H9 (cell line): ENCODE data around the gene GAREM2. TPM values are rescaled to one million over a fixed set of nuclear protein-coding genes. Genes with fewer than 3 reads are reported as not detected.

Source experiments
- DNase-seq: peaks from one replicate; pipeline ENCODE4 v3.0.0-alpha.2; 2017
- H2AFZ ChIP-seq: one replicate; pipeline ENCODE4 v1.6.1; 2013; ENCODE audit warnings: mild to moderate bottlenecking, low read length, control low read depth, moderate library complexity
- H2AK5ac ChIP-seq: 2 replicates; pipeline ENCODE4 v1.6.1; 2013; ENCODE audit warnings: low read length, control low read depth, mixed read lengths; ENCODE audit not compliant: insufficient read length
- H2BK120ac ChIP-seq: one replicate; pipeline ENCODE4 v1.6.1; 2013; ENCODE audit warnings: low read depth, mild to moderate bottlenecking, low read length, control low read depth, inconsistent platforms; ENCODE audit not compliant: poor library complexity, severe bottlenecking
- H2BK12ac ChIP-seq: 2 replicates; pipeline ENCODE4 v1.6.1; 2013; ENCODE audit warnings: low read length, control low read depth, mixed read lengths, low read depth; ENCODE audit not compliant: insufficient read length
- H2BK15ac ChIP-seq: 2 replicates; pipeline ENCODE4 v1.6.1; 2013; ENCODE audit warnings: low read depth, low read length, control low read depth
- H2BK20ac ChIP-seq: one replicate; pipeline ENCODE4 v1.6.1; 2013; ENCODE audit warnings: low read depth, mild to moderate bottlenecking, low read length, control low read depth, inconsistent platforms; ENCODE audit not compliant: poor library complexity, severe bottlenecking
- H2BK5ac ChIP-seq: 2 replicates; pipeline ENCODE4 v1.6.1; 2013; ENCODE audit warnings: low read length, control low read depth, mixed read lengths; ENCODE audit not compliant: insufficient read length
- H3K14ac ChIP-seq: 2 replicates; pipeline ENCODE4 v1.6.1; 2013; ENCODE audit warnings: low read length, control low read depth; ENCODE audit not compliant: insufficient read depth
- H3K18ac ChIP-seq: 2 replicates; pipeline ENCODE4 v1.6.1; 2013; ENCODE audit warnings: low read depth, mild to moderate bottlenecking, mixed read lengths, low read length, control low read depth; ENCODE audit not compliant: insufficient read length
- H3K23ac ChIP-seq: 2 replicates; pipeline ENCODE4 v1.6.1; 2013; ENCODE audit warnings: low read length, control low read depth, mixed read lengths, low read depth; ENCODE audit not compliant: insufficient read length
- H3K23me2 ChIP-seq: 2 replicates; pipeline ENCODE4 v1.6.1; 2013; ENCODE audit warnings: low read depth, mild to moderate bottlenecking, mixed read lengths, low read length, control low read depth; ENCODE audit not compliant: insufficient read length, poor library complexity, severe bottlenecking
- H3K27ac ChIP-seq: 2 replicates; pipeline ENCODE4 v1.5.1; 2013; ENCODE audit warnings: low read length, control low read depth, mixed read lengths, low read depth; ENCODE audit not compliant: insufficient read length
- H3K27me3 ChIP-seq: 2 replicates; pipeline ENCODE4 v1.6.1; 2013; ENCODE audit warnings: low read length, control low read depth, inconsistent platforms; ENCODE audit not compliant: insufficient read depth
- H3K4ac ChIP-seq: 2 replicates; pipeline ENCODE4 v1.6.1; 2013; ENCODE audit warnings: low read depth, mild to moderate bottlenecking, control low read depth, inconsistent platforms, low read length, moderate library complexity
- H3K4me1 ChIP-seq: 2 replicates; pipeline ENCODE4 v1.6.1; 2013; ENCODE audit warnings: low read length, control low read depth, inconsistent platforms; ENCODE audit not compliant: insufficient read depth
- H3K4me2 ChIP-seq: 2 replicates; pipeline ENCODE4 v1.6.1; 2013; ENCODE audit warnings: low read length, control low read depth, mixed read lengths; ENCODE audit not compliant: insufficient read length, insufficient read depth
- H3K56ac ChIP-seq: 2 replicates; pipeline ENCODE4 v1.6.1; 2013; ENCODE audit warnings: low read depth, mild to moderate bottlenecking, mixed read lengths, low read length, control low read depth; ENCODE audit not compliant: insufficient read length
- H3K79me1 ChIP-seq: 2 replicates; pipeline ENCODE4 v1.6.1; 2013; ENCODE audit warnings: low read depth, mild to moderate bottlenecking, moderate library complexity, low read length, control low read depth, inconsistent platforms; ENCODE audit not compliant: insufficient read depth, poor library complexity, severe bottlenecking
- H3K79me2 ChIP-seq: 2 replicates; pipeline ENCODE4 v1.6.1; 2013; ENCODE audit warnings: low read length, control low read depth, inconsistent platforms; ENCODE audit not compliant: insufficient read depth
- H3K9ac ChIP-seq: 2 replicates; pipeline ENCODE4 v1.6.1; 2013; ENCODE audit warnings: low read length, control low read depth, mixed read lengths; ENCODE audit not compliant: insufficient read length; ENCODE audit errors: extremely low read depth
- H3K9me3 ChIP-seq: one replicate; pipeline ENCODE4 v1.6.1; 2013; ENCODE audit warnings: low read depth, low read length, inconsistent platforms; ENCODE audit not compliant: control insufficient read depth
- H3T11ph ChIP-seq: one replicate; pipeline ENCODE4 v1.6.1; 2013; ENCODE audit warnings: mild to moderate bottlenecking, low read length, control low read depth, inconsistent platforms
- H4K20me1 ChIP-seq: one replicate; pipeline ENCODE4 v1.6.1; 2013; ENCODE audit not compliant: control insufficient read depth, insufficient read length, insufficient read depth
- H4K5ac ChIP-seq: 2 replicates; pipeline ENCODE4 v1.6.1; 2013; ENCODE audit warnings: low read depth, mild to moderate bottlenecking, mixed read lengths, low read length, control low read depth; ENCODE audit not compliant: insufficient read length
- H4K8ac ChIP-seq: replicated peaks from 2 replicates; pipeline ENCODE4 v1.6.1; 2013; ENCODE audit warnings: low read length, control low read depth, mixed read lengths, low read depth; ENCODE audit not compliant: insufficient read length
- H4K91ac ChIP-seq: 2 replicates; pipeline ENCODE4 v1.6.1; 2013; ENCODE audit warnings: low read depth, mild to moderate bottlenecking, moderate library complexity, mixed read lengths, low read length, control low read depth; ENCODE audit not compliant: insufficient read length
- H3K27ac Mint-ChIP-seq, 3 experiments: 2 replicates in 2 of 3; 3 replicates in 1 of 3; pipeline ENCODE4 v1.8.0; 2020 to 2021; ENCODE audit warnings: mixed read lengths in 3 of 3, mild to moderate bottlenecking in 1 of 3, moderate library complexity in 1 of 3
- H3K27me3 Mint-ChIP-seq: 2 replicates; pipeline ENCODE4 v1.8.0; 2021; ENCODE audit warnings: low read depth, mild to moderate bottlenecking, moderate library complexity, mixed read lengths
- H3K36me3 Mint-ChIP-seq, 3 experiments: 2 replicates in 2 of 3; 3 replicates in 1 of 3; pipeline ENCODE4 v1.8.0; 2020 to 2021; ENCODE audit warnings: low read depth in 3 of 3, mixed read lengths in 3 of 3; ENCODE audit not compliant: insufficient read depth in 1 of 3
- H3K4me1 Mint-ChIP-seq, 2 experiments: 2 replicates each; pipeline ENCODE4 v1.8.0; 2020; ENCODE audit warnings: mixed read lengths in 2 of 2
- H3K4me3 Mint-ChIP-seq, 2 experiments: 2 replicates in 1 of 2; 3 replicates in 1 of 2; pipeline ENCODE4 v1.8.0; 2020 to 2021; ENCODE audit warnings: mild to moderate bottlenecking in 2 of 2, mixed read lengths in 2 of 2, moderate library complexity in 1 of 2
- H3K9me3 Mint-ChIP-seq, 2 experiments: 2 replicates in 1 of 2; 3 replicates in 1 of 2; pipeline ENCODE4 v1.8.0; 2020; ENCODE audit warnings: mild to moderate bottlenecking in 2 of 2, mixed read lengths in 2 of 2, moderate library complexity in 1 of 2
- WGBS: extraction: QIAGEN DNeasy Blood & Tissue Kit; methylation state at CpG from one replicate; pipeline ENCODE4 v1.1.7; 2013; ENCODE audit warnings: missing lambda C conversion rate, low lambda C conversion rate, mixed read lengths; ENCODE audit not compliant: insufficient read length; ENCODE audit errors: extremely low coverage; 5-methylcytosine and 5-hydroxymethylcytosine counted together
- total RNA-seq: library from RNA; stranded (reverse); gene quantifications from 2 replicates; pipeline ENCODE4 v1.2.1, GENCODE V29; 2021
- TF ChIP-seq, protein P1 (sequence below): fragments of 200-600 bp; sonication (generic); conservative IDR thresholded peaks from 3 replicates; pipeline ENCODE4 v1.8.0; 2021; ENCODE audit warnings: antibody characterized with exemption, mild to moderate bottlenecking

Gene GAREM2
- total RNA-seq, 1 experiment from 2014 or later: 14.4 TPM

DNA sequence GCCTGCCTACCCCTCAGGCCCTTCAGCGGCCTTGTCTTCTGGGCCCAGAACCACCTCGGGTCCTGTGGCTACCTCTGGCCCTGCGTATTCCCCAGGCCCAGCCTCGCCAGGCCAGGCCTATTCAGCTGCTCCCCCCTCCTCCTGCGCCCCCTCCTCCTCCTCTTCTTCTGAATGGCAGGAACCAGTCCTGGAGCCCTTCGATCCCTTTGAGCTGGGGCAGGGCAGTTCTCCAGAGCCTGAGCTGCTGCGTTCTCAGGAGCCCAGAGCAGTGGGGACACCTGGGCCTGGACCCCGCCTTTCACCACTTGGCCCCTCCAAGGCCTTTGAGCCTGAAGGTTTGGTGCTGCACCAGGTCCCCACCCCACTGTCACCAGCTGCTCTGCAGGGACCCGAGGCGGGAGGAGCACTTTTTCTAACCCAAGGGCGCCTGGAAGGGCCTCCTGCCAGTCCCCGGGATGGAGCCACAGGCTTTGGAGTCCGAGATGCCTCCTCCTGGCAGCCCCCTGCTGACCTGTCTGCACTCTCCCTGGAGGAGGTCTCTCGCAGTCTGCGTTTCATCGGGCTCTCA, 14.7 kb downstream of the GAREM2 start:
- TF ChIP-seq, protein P1, sequence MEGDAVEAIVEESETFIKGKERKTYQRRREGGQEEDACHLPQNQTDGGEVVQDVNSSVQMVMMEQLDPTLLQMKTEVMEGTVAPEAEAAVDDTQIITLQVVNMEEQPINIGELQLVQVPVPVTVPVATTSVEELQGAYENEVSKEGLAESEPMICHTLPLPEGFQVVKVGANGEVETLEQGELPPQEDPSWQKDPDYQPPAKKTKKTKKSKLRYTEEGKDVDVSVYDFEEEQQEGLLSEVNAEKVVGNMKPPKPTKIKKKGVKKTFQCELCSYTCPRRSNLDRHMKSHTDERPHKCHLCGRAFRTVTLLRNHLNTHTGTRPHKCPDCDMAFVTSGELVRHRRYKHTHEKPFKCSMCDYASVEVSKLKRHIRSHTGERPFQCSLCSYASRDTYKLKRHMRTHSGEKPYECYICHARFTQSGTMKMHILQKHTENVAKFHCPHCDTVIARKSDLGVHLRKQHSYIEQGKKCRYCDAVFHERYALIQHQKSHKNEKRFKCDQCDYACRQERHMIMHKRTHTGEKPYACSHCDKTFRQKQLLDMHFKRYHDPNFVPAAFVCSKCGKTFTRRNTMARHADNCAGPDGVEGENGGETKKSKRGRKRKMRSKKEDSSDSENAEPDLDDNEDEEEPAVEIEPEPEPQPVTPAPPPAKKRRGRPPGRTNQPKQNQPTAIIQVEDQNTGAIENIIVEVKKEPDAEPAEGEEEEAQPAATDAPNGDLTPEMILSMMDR: no peak
- H3K79me2 ChIP-seq: no peaks in the 10 kb centered on the region
- no peak overlapping the region for H2BK5ac ChIP-seq
- H2BK20ac ChIP-seq: no peak overlapping the region
- H3K9me3 ChIP-seq: no peaks in the 10 kb centered on the region
- H3K4ac ChIP-seq: no peak overlapping the region
- H3K23me2 ChIP-seq: no peaks in the 10 kb centered on the region
- no peak for DNase-seq
- H3K18ac ChIP-seq: no peak overlapping the region
- Mint-ChIP-seq H3K9me3 (no peaks in the 10 kb centered on the region; a peak in 1 of 5 replicates), H3K36me3 (peaks cover 17 to 51% (median 43%) of the 10 kb centered on the region in 3 experiments), H3K4me3 (peak overlapping the region in 1 of 2 experiments; percentile 19; a peak in 1 of 5 replicates), H3K27ac (peak overlapping the region in 2 of 3 experiments; percentile 57 to 80; a peak in 1 of 7 replicates), H3K27me3 (peaks cover 22% of the 10 kb centered on the region), H3K4me1 (peaks cover 15 to 23% of the 10 kb centered on the region in 2 experiments)
- no peak overlapping the region for H3K23ac ChIP-seq
- no peak overlapping the region for H3K9ac ChIP-seq
- no CpG with 5 or more reads among the region's 16 CpGs for WGBS
- H2BK120ac ChIP-seq: no peak overlapping the region
- H4K20me1 ChIP-seq: no peaks in the 10 kb centered on the region
- H3K79me1 ChIP-seq: no peaks in the 10 kb centered on the region
- H4K8ac ChIP-seq: no peak overlapping the region
- H2BK15ac ChIP-seq: no peak overlapping the region
- H4K91ac ChIP-seq: no peak overlapping the region
- H2BK12ac ChIP-seq: no peak overlapping the region
- H3K27ac ChIP-seq: no peak overlapping the region
- H3K27me3 ChIP-seq: no peaks in the 10 kb centered on the region
- no peak overlapping the region for H3K4me2 ChIP-seq
- H3T11ph ChIP-seq: no peak overlapping the region
- H3K4me1 ChIP-seq: no peaks in the 10 kb centered on the region
- no peak overlapping the region; the same call in 1 of the 2 replicates for H3K14ac ChIP-seq
- H2AFZ ChIP-seq: no peak overlapping the region
- H3K56ac ChIP-seq: no peak overlapping the region
- no peak overlapping the region for H4K5ac ChIP-seq
- no peak overlapping the region for H2AK5ac ChIP-seq
